HepG2 (cell line): ENCODE data around the gene TBCD. TPM values are rescaled to one million over a fixed set of nuclear protein-coding genes. Genes with fewer than 3 reads are reported as not detected.

Experiments used
- ATRX ChIP-seq: sonication (generic); formaldehyde crosslinking; IDR thresholded peaks from 2 replicates; pipeline ENCODE4 v1.4.0; 2020; ENCODE audit warnings: missing genetic modification reagents, borderline replicate concordance
- ELF1 ChIP-seq: sonication (generic); formaldehyde crosslinking; IDR thresholded peaks from 2 replicates; pipeline ENCODE4 v1.4.0; 2020; ENCODE audit warnings: missing genetic modification reagents
- HOXA3 ChIP-seq: sonication (generic); formaldehyde crosslinking; IDR thresholded peaks from 2 replicates; pipeline ENCODE4 v1.5.0; 2020; ENCODE audit warnings: missing genetic modification reagents
- NCOA5 ChIP-seq: sonication (generic); formaldehyde crosslinking; IDR thresholded peaks from 2 replicates; pipeline ENCODE4 v1.4.0; 2020; ENCODE audit warnings: missing genetic modification reagents
- NFE2L2 ChIP-seq: fragments of 150-350 bp; IDR thresholded peaks from 2 replicates; pipeline ENCODE4 v1.6.1; 2014; ENCODE audit warnings: low read length
- TEAD2 ChIP-seq: sonication (generic); formaldehyde crosslinking; IDR thresholded peaks from 2 replicates; pipeline ENCODE4 v1.9.0; 2021; ENCODE audit warnings: missing genetic modification reagents
- YY1 ChIP-seq: IDR thresholded peaks from 2 replicates; pipeline ENCODE4 v1.6.1; 2011; ENCODE audit warnings: low read length, low read depth, moderate library complexity, mild to moderate bottlenecking; ENCODE audit not compliant: insufficient read depth, insufficient replicate concordance
- ZBTB7A ChIP-seq: sonication (generic); formaldehyde crosslinking; IDR thresholded peaks from 2 replicates; pipeline ENCODE4 v1.8.0; 2022; ENCODE audit warnings: mild to moderate bottlenecking, missing genetic modification reagents
- ZFP82 ChIP-seq: sonication (generic); formaldehyde crosslinking; IDR thresholded peaks from 2 replicates; pipeline ENCODE4 v1.5.1; 2020; ENCODE audit warnings: mild to moderate bottlenecking, missing genetic modification reagents, borderline replicate concordance
- ZFY ChIP-seq: sonication (generic); formaldehyde crosslinking; IDR thresholded peaks from 2 replicates; pipeline ENCODE4 v1.4.0; 2020; ENCODE audit warnings: missing genetic modification reagents
- ZKSCAN8 ChIP-seq: IDR thresholded peaks from 2 replicates; pipeline ENCODE4 v1.6.1; 2016; ENCODE audit warnings: borderline replicate concordance, missing genetic modification reagents, missing compliant biosample characterization
- ZMYM2 ChIP-seq: sonication (generic); formaldehyde crosslinking; IDR thresholded peaks from 2 replicates; pipeline ENCODE4 v1.8.0; 2022; ENCODE audit warnings: mild to moderate bottlenecking, missing genetic modification reagents
- ZNF292 ChIP-seq: sonication (generic); formaldehyde crosslinking; IDR thresholded peaks from 2 replicates; pipeline ENCODE4 v1.8.1; 2022; ENCODE audit warnings: mild to moderate bottlenecking, low read depth, missing genetic modification reagents, borderline replicate concordance
- polyA plus RNA-seq, 8 experiments: library from polyadenylated mRNA; depleted of rRNA in 3 of 8; stranded (reverse) in 7 of 8; unstranded in 1 of 8; fragments of >200 nt; fragmentation: Illumina TruSeq in 4 of 8; extraction: Trizol in 4 of 8; gene quantifications; 2 replicates each; pipeline versions ENCODE4 v1.2.1 to v1.2.3, GENCODE V29; 2011 to 2016; ENCODE audit warnings: low read depth in 4 of 8, missing spikeins in 1 of 8, mixed read lengths in 1 of 8; ENCODE audit not compliant: insufficient read depth in 1 of 8
- total RNA-seq, 5 experiments: library from RNA; depleted of rRNA; stranded (reverse); fragments of >200 nt; fragmentation: Illumina TruSeq; extraction: Trizol; gene quantifications; 2 replicates each; pipeline ENCODE4 v1.2.3, GENCODE V29; 2016; ENCODE audit warnings: low read depth in 1 of 5
- TF ChIP-seq, protein P1 (sequence below): sonication (generic); formaldehyde crosslinking; IDR thresholded peaks from 2 replicates; pipeline ENCODE4 v1.5.0; 2020; ENCODE audit warnings: missing genetic modification reagents
- TF ChIP-seq, protein P2 (sequence below): sonication (generic); formaldehyde crosslinking; IDR thresholded peaks from 2 replicates; pipeline ENCODE4 v1.4.0; 2020; ENCODE audit warnings: missing genetic modification reagents
- TF ChIP-seq, protein P3 (sequence below), 2 experiments: IDR thresholded peaks; 2 replicates each; pipeline ENCODE4 v1.6.1; 2011 to 2012; ENCODE audit warnings: low read length in 2 of 2, borderline replicate concordance in 1 of 2, low read depth in 1 of 2, mild to moderate bottlenecking in 1 of 2, moderate library complexity in 1 of 2
- TF ChIP-seq, protein P4 (sequence below): sonication (generic); formaldehyde crosslinking; IDR thresholded peaks from 2 replicates; pipeline ENCODE4 v1.5.1; 2020; ENCODE audit warnings: missing genetic modification reagents, mild to moderate bottlenecking, borderline replicate concordance
- TF ChIP-seq, protein P5 (sequence below): fragments of 450-650 bp; IDR thresholded peaks from 2 replicates; pipeline ENCODE4 v1.6.1; 2016

Gene TBCD
- total and polyA plus RNA-seq, 2 of the 13 experiments (the other 11 are each of a cell fraction or from before 2014, with no cell fraction given) = 33.9 to 54.8 TPM

DNA sequence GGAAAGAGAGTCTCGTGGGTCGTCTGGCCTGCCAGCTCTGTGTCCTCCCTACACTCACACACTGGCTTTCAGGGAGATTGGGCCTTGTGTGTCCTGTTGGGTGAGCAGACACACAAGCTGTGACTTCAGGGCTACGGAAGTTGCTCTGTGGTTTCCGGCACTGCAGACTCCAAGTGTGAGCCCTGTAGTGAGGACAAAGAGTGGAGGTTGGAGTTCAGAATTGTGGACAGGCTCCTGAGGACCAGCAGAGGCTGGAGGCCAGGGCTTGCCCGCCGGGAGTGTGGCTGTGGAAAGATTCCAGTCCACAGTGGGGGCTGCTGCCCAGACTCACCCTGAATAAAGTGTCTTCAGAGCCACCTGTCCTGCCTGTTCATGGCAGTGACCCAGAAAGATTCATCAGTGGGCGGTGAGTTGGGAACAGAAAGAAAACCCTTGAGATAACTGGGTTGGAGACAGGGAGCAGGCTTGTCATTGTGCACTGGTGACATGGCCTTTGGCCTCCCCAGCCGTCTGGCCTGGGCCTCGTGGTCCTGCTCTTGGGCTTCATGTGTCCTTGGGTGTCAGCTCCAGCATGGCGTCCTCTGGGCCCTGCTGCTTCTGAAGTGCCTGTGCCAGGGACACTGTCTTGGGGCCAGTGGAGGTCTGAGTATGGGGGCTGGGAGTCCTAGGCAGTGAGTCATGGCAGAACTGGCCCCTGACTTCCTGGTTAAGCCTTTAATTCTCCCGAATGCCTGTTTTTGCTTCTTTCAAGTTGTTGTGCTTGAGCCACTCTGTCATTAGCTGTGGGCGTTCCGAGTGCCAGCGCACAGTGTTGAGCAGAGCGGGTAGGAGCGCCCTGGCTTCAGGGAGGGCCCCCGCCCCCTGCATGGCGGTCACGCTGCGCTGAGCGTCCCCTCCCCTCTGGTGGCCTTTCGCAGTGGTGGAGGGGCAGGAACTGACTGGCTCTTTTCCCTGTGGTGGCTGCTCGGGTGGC is 107.9 kb downstream of the TBCD start (continued):
- TF ChIP-seq, protein P1, sequence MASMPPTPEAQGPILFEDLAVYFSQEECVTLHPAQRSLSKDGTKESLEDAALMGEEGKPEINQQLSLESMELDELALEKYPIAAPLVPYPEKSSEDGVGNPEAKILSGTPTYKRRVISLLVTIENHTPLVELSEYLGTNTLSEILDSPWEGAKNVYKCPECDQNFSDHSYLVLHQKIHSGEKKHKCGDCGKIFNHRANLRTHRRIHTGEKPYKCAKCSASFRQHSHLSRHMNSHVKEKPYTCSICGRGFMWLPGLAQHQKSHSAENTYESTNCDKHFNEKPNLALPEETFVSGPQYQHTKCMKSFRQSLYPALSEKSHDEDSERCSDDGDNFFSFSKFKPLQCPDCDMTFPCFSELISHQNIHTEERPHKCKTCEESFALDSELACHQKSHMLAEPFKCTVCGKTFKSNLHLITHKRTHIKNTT (CRISPR knock-in tag) = no peak
- TF ChIP-seq ZNF292 (CRISPR knock-in tag) = 0 out of 2 replicates have a peak, but pooled peaks have one; percentile 21
- TF ChIP-seq ZBTB7A (CRISPR knock-in tag) = no peak
- TF ChIP-seq ELF1 (CRISPR knock-in tag) = 0 out of 2 replicates have a peak, but pooled peaks have one; percentile 39
- TF ChIP-seq, protein P2, sequence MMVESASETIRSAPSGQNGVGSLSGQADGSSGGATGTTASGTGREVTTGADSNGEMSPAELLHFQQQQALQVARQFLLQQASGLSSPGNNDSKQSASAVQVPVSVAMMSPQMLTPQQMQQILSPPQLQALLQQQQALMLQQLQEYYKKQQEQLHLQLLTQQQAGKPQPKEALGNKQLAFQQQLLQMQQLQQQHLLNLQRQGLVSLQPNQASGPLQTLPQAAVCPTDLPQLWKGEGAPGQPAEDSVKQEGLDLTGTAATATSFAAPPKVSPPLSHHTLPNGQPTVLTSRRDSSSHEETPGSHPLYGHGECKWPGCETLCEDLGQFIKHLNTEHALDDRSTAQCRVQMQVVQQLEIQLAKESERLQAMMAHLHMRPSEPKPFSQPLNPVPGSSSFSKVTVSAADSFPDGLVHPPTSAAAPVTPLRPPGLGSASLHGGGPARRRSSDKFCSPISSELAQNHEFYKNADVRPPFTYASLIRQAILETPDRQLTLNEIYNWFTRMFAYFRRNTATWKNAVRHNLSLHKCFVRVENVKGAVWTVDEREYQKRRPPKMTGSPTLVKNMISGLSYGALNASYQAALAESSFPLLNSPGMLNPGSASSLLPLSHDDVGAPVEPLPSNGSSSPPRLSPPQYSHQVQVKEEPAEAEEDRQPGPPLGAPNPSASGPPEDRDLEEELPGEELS = no peak
- TF ChIP-seq, protein P3, sequence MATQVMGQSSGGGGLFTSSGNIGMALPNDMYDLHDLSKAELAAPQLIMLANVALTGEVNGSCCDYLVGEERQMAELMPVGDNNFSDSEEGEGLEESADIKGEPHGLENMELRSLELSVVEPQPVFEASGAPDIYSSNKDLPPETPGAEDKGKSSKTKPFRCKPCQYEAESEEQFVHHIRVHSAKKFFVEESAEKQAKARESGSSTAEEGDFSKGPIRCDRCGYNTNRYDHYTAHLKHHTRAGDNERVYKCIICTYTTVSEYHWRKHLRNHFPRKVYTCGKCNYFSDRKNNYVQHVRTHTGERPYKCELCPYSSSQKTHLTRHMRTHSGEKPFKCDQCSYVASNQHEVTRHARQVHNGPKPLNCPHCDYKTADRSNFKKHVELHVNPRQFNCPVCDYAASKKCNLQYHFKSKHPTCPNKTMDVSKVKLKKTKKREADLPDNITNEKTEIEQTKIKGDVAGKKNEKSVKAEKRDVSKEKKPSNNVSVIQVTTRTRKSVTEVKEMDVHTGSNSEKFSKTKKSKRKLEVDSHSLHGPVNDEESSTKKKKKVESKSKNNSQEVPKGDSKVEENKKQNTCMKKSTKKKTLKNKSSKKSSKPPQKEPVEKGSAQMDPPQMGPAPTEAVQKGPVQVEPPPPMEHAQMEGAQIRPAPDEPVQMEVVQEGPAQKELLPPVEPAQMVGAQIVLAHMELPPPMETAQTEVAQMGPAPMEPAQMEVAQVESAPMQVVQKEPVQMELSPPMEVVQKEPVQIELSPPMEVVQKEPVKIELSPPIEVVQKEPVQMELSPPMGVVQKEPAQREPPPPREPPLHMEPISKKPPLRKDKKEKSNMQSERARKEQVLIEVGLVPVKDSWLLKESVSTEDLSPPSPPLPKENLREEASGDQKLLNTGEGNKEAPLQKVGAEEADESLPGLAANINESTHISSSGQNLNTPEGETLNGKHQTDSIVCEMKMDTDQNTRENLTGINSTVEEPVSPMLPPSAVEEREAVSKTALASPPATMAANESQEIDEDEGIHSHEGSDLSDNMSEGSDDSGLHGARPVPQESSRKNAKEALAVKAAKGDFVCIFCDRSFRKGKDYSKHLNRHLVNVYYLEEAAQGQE (IDR thresholded peaks at IDR 0.05; ENCODE audit: borderline replicate concordance in 1 of 2, low read depth in 1 of 2, low read length in 2 of 2) = no peak
- TF ChIP-seq ATRX (CRISPR knock-in tag) = no peak
- no peak for TF ChIP-seq ZKSCAN8 (CRISPR knock-in tag)
- no peak for TF ChIP-seq TEAD2 (CRISPR knock-in tag)
- peak; percentile 50; the same call in 1 of the 2 replicates for TF ChIP-seq ZFY (CRISPR knock-in tag)
- peak; percentile 61 for TF ChIP-seq YY1
- TF ChIP-seq, protein P4, sequence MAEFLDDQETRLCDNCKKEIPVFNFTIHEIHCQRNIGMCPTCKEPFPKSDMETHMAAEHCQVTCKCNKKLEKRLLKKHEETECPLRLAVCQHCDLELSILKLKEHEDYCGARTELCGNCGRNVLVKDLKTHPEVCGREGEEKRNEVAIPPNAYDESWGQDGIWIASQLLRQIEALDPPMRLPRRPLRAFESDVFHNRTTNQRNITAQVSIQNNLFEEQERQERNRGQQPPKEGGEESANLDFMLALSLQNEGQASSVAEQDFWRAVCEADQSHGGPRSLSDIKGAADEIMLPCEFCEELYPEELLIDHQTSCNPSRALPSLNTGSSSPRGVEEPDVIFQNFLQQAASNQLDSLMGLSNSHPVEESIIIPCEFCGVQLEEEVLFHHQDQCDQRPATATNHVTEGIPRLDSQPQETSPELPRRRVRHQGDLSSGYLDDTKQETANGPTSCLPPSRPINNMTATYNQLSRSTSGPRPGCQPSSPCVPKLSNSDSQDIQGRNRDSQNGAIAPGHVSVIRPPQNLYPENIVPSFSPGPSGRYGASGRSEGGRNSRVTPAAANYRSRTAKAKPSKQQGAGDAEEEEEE (CRISPR knock-in tag) = no peak
- TF ChIP-seq, protein P5, sequence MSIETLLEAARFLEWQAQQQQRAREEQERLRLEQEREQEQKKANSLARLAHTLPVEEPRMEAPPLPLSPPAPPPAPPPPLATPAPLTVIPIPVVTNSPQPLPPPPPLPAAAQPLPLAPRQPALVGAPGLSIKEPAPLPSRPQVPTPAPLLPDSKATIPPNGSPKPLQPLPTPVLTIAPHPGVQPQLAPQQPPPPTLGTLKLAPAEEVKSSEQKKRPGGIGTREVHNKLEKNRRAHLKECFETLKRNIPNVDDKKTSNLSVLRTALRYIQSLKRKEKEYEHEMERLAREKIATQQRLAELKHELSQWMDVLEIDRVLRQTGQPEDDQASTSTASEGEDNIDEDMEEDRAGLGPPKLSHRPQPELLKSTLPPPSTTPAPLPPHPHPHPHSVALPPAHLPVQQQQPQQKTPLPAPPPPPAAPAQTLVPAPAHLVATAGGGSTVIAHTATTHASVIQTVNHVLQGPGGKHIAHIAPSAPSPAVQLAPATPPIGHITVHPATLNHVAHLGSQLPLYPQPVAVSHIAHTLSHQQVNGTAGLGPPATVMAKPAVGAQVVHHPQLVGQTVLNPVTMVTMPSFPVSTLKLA = no peak
- TF ChIP-seq NFE2L2 = no peak
- peak; percentile 55 for TF ChIP-seq HOXA3
- TF ChIP-seq NCOA5 (CRISPR knock-in tag) = no peak
- TF ChIP-seq ZMYM2 (CRISPR knock-in tag) = no peak
- TF ChIP-seq ZFP82 (CRISPR knock-in tag) = no peak
